Amniotic epithelial cell (primary cell): ENCODE results near the gene FSTL4.
"Not testable (repeated sequence)": the region's sequence is repeated elsewhere in the genome, so short reads cannot be mapped to it uniquely, and the experiment has no call there.

Source experiments
- DNase-seq: peaks from one replicate; pipeline ENCODE4 v3.0.0-alpha.2; 2010; ENCODE audit warnings: low read depth

Gene FSTL4

DNA sequence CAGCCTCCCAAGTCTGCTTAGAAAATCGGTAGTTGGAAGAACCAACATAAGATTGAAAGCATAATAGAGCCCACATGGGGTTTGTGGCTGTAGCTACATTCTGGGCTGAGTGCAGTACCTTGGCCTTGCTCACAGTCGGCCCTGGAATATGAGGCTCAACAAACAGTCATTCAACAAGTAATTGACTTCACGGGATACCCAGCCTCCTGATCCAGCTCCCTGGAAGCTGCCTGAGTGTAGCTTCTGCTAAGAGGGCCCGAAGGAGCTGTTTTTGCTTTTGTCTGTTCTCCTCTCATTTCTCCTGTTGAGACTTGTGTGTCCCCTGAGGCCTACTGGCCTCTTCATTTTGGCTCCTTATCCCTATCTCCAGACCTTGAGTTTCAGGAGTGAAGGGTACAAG is 389.8 kb downstream of the FSTL4 start:
- DNase-seq, result no peak

DNA sequence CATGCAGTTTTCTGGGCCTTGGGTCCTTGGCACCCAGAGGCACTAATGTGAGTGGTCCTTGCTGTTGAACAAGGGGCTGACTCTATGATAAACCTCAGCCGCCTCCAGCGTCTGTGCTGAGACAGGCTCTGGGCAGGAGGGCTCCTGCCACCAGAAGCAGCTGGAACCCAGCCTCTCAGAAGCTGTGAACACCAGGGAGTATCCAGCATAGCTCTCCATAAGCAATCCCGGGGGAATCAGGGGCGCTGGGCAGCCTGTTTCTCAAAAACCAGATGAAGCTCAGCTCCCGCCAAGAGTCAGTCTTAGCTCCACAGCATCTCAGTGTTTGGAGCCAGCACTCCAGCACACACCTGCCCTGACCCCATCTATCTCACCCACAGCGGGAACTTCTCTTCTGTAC is 390.3 kb downstream of the FSTL4 start:
- no peak for DNase-seq

DNA sequence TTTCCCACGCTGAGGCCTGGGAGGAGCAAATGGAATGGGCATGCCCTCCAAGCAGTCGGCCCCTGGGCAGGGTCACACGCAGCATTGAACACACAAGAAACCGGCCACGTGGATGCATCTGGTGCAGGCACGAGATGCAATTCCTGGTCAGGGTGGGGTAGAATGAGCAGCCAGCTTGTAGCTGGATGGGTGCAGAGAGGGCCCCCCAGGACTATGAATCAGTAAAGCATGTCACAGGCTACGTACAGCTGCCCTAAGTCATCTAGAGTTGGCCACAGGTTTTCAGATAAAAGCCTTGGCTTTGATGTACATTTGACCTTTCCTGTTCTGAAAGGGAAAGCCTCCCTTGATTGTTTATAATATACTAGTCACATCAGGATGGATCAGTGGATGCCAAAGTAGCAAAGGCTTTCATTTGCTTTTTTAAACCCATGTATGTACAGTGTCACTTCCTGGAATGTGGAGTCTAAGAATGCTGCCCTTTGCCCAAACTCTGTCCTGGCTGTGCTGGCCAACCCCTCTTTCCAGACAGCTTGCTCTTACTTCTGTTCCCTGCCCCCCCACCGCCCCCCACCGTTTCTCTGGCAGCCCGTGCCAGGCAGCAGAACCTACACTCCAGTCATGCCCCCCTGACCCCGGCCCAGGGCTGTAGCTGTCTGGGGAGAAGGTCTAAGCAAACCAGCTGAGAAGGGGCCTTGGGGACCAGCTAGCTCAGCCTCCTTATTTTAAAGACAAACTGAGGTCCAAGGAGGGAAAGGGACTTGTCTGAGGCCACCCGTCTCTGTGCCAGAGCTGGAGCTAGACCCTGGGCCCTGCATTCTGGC is 391.3 kb downstream of the FSTL4 start:
- DNase-seq, result no peak

GRCh38 chr5:133219296-133219695 is 393.0 kb downstream of the FSTL4 start:
- DNase-seq, result no peak

GRCh38 chr5:133216138-133216537 is 396.2 kb downstream of the FSTL4 start:
- DNase-seq, result not testable (repeated sequence)

GRCh38 chr5:133214153-133214820 is 398.1 kb downstream of the FSTL4 start:
- DNase-seq, result no peak

- no peak for DNase-seq
Measured at GRCh38 chr5:133205649-133206048, 406.7 kb downstream of the FSTL4 start.

GRCh38 chr5:133205204-133205603 is 407.1 kb downstream of the FSTL4 start:
- peak; percentile 13 for DNase-seq

DNA sequence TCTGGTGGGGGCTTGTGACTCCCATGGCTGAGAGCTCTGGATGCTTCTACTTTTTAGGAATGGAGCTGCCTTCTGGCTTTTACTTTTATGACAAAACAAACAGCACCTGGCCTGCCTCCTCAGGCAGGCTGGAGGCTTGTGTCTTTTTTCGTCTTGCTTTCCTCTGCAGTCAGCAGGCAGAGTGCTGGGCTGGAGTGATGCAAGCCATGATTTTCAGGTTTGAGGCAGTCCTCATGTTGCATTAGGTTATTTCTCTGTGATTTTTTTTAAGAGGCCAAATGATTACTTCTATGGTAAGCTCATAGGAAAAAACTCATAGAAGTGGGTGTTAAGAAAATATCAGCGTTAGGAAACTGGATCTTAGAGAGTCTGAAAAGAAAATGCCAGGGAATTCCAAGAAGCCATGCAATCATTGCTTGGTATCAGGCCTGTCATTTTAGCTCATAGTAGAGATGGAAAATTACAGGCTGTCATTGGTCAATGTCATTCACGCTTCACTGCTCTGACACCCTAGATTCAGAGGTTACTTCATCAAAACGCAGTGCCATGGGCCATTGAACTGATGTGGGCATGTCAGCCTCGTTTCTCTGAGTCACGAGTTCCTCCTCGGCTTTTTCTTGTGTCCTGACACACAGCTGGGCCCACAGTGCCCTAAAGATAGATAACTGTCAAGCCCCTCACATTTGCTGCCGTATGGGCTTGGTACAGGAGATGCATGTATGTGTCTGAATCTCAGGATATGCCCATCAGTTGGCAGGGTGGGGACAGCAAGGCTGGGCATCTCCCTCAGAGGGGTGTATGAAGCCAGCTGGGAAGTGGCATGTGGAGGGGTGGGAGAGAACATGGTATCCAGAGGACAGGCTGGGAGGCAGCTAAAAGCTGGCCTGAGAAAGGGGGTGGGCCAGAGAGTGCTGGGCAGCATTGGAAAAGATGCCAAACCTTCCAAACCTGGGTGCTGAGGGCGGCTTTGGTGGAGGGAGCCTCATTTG is 408.7 kb downstream of the FSTL4 start:
- DNase-seq, result no peak

DNA sequence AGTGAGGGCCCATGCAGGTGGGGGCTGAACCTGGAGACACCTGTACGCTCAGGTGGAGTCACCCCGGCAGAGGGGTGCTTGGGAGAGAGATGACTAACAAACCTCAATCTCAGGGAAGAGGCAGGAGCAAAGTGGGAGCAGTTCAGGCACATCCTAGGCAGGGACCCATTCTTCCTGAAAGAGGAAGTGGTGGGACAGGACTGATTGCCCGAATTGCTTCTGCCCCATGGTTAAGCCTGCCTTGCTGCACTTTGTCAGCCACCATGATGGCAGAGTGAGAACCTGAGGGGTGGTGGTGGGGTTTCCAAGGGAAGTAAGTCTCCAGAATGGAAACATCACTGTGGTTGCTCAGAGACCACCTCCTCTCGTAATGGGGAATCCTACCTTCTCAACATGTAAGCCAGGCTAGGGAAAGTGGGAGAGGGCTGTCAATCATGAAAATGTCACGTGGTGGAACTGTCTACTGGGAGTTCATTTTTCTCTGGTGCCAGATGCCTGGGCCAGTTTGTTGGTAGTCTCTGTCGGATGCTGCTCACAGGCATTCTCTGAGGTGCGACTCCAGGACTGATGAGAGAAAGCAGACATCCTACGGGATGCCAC is 410.2 kb downstream of the FSTL4 start:
- no peak for DNase-seq

DNA sequence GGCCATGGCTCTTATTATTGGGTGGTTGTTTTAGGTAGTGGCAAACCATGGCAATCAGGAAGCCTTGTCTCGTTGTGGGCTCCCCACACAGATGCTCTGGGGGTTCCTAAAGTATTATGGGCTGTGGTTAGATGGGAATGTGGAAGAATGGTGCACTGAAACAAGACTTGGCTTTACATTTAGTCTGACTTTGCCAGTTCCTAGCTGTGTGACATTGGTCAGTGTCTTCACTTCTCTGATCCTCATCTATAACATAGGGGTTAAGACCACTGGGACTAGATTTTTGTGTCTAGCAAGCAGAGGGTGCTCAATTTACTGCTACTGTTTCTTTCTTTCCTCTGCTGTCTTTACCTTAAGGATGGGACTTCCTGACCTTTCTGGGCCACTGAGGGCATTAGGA is 411.0 kb downstream of the FSTL4 start:
- no peak for DNase-seq

- no peak for DNase-seq
Measured at GRCh38 chr5:133200256-133200655, 412.1 kb downstream of the FSTL4 start.

DNA sequence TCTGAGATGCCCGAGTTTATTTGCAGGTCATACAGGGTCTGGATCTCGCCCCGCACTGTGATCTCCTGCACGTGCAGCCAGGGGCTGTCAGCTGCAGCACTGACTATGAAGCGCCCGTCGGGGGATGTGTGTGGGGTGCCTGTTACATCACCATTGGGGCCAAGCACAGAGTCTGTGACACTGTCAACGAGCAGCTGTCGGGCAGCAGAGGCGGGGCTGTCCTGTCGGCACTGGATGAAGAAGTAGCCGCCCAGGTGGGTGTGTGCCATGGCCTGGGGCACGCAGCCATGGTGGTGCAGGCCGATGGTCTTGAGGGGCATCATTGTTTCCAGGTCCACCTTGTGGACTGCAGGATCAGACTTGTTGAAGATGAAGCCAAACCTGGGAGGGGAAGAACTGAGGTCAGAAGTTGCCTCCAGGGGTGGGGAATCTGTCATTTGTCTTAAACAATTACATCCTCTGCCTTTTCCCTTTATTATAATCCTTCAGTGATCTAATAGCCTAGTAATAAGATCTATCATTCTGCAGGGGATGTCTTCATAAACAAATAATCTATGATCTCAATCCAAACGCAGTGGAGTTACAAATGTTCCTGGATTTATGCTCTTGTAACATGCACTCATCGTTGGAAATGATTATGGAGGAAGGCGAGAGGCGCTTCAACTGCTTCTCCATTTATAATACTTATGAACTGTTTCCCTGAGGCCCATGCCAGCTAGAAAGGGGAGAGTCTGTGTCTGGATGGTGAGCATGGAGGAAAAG is 412.7 kb downstream of the FSTL4 start:
- DNase-seq, result no peak

DNA sequence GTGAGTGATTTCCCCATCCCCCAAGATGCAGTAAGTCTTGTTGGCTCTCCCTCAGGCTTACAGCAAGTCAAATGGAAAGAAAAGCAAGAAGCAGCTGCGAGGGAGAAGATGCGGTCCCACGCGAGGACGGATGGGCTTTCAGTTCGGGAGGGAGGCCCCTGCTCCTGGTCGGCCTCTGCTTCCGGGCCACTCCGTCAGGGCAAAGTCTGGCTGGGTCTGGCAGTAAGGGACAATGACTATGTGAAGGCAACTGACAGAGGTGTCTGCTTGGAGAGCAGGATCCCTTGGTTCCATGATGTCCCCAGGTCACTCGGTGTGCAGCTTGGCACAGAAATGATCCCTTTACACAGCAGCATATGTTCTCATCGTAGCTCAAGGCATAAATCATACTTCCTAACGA is 413.8 kb downstream of the FSTL4 start:
- no peak for DNase-seq

DNA sequence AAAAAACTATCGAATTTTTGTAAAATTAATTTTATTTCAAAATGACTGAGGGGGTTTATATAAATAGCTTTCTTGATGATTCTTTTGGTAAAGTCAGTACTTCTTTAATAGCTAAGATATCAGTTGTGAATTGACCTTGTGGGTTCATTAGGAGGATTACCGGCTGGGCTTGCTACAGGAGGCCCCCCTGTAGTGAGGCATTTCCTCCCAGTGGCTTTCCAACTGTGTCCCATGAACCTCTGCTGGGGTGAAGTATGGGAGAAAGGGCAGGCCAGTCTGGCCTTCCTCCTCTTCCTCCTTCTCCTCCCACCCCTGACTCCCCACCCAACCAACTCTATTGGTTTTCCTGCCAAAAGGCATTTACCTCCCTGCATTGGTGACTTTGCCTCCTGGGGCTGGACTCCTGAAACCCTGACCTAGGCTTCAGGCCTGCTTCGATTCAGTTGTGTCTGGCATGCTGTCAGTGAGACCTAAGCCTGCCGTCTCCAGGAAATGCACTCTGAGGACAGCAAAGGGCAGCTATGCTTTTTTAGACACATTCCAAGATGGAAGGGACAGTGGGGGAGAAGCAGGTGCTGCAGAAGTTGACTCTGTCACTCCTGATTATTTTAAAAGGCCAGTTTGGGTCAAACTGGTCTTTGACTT is 415.8 kb downstream of the FSTL4 start:
- DNase-seq, result no peak

- no peak for DNase-seq
Measured at GRCh38 chr5:133195250-133195649, 417.1 kb downstream of the FSTL4 start.

- no peak for DNase-seq
Measured at GRCh38 chr5:133193794-133194193, 418.5 kb downstream of the FSTL4 start.

- no peak for DNase-seq
Measured at GRCh38 chr5:133192716-133193115, 419.6 kb downstream of the FSTL4 start.

DNA sequence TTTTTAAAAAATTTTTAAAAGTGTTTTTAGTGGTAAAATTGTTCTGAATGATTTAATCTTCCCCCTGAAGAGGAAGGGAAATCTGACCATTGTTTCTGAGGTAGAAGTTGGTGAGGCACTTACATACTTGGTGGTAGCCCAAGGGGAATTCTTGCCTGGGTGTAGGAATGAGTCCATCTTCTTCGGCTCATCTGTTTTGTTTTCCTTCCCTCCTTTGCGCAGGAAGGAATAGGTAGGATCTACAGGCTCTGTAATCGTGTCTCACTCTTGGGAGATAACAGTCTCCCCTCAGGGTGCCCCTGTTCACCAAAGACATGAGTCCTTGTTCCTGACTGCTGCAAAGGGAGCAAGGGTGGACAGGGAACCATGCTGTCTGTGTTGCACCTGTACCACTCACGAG is 422.5 kb downstream of the FSTL4 start:
- no peak for DNase-seq

- no peak for DNase-seq
Measured at GRCh38 chr5:133179405-133179804, 432.9 kb downstream of the FSTL4 start.
